T-helper 2 cell treated with Interferon-gamma antibody and Interleukin-4, amounts not matched to agents 100 ng/mL and 5 ng/mL, for 36 hours (primary cell): ENCODE results near the gene EP400. TPM values are rescaled to one million over a fixed set of nuclear protein-coding genes. Genes with fewer than 3 reads are reported as not detected.
"Not testable (repeated sequence)": the region's sequence is repeated elsewhere in the genome, so short reads cannot be mapped to it uniquely, and the experiment has no call there.

ENCODE experiments used
- intact Hi-C: fragments of 100-400 bp; cut with micrococcal nuclease; formaldehyde crosslinking; loops from one replicate; pipeline ENCODE4 v1.15.1; 2023
- total RNA-seq: library from RNA; stranded (reverse); gene quantifications from 2 replicates; pipeline ENCODE4 v1.2.3, GENCODE V29; 2022

The EP400 gene
- total RNA-seq, 1 donor from 2014 or later: 56.4 TPM

GRCh38 chr12:131948166-131948712 lies 1.5 kb upstream of the EP400 start:
- intact Hi-C loops: loop anchor here (10.0 kb wide), 1 partner anchor 1073 kb away; the partner anchor contains the start of gene RAN

- intact Hi-C loops: loop anchor here (1.0 to 10.0 kb wide), 3 partner anchors 20 to 1074 kb away; partner anchors contain the start of genes PUS1, RAN and ULK1
These were observed 870 bp upstream of the EP400 start for GRCh38 chr12:131948713-131949430.

- intact Hi-C loops: loop anchor here (5.0 kb wide), 1 partner anchor 193 kb away; no protein-coding TSS in a partner anchor
These were observed 606 bp downstream of the EP400 start for GRCh38 chr12:131950182-131950913.

GRCh38 chr12:131953810-131954209 lies 4.1 kb downstream of the EP400 start:
- intact Hi-C loops: loop anchor here (5.0 kb wide), 1 partner anchor 197 kb away; no protein-coding TSS in a partner anchor

GRCh38 chr12:131954460-131954859 lies 4.7 kb downstream of the EP400 start:
- intact Hi-C loops: loop anchor here (5.0 kb wide), 1 partner anchor 197 kb away; no protein-coding TSS in a partner anchor

- intact Hi-C loops: no loop called here
These were observed 9.4 kb downstream of the EP400 start for GRCh38 chr12:131959116-131959515.

GRCh38 chr12:131959641-131960589 lies 10.2 kb downstream of the EP400 start:
- intact Hi-C loops: no loop called here

- intact Hi-C loops: not testable (repeated sequence)
These were observed 11.0 kb downstream of the EP400 start for GRCh38 chr12:131960590-131961325.

GRCh38 chr12:131961328-131961727 lies 11.6 kb downstream of the EP400 start:
- intact Hi-C loops: not testable (repeated sequence)

- intact Hi-C loops: no loop called here
These were observed 12.3 kb downstream of the EP400 start for GRCh38 chr12:131962069-131962468.

GRCh38 chr12:131963381-131963780 lies 13.6 kb downstream of the EP400 start:
- intact Hi-C loops: no loop called here

- intact Hi-C loops: no loop called here
These were observed 15.3 kb downstream of the EP400 start for GRCh38 chr12:131965073-131965472.

GRCh38 chr12:131971226-131971625 lies 21.5 kb downstream of the EP400 start:
- intact Hi-C loops: no loop called here

GRCh38 chr12:131975228-131975627 lies 25.5 kb downstream of the EP400 start:
- intact Hi-C loops: no loop called here

- intact Hi-C loops: no loop called here
These were observed 29.9 kb downstream of the EP400 start for GRCh38 chr12:131979606-131980005.

GRCh38 chr12:131980263-131980662 lies 30.5 kb downstream of the EP400 start:
- intact Hi-C loops: no loop called here

GRCh38 chr12:131981388-131981787 lies 31.6 kb downstream of the EP400 start:
- intact Hi-C loops: no loop called here

GRCh38 chr12:131982041-131982440 lies 32.3 kb downstream of the EP400 start:
- intact Hi-C loops: no loop called here

- intact Hi-C loops: no loop called here
These were observed 33.3 kb downstream of the EP400 start for GRCh38 chr12:131983026-131983425.

GRCh38 chr12:131983554-131983953 lies 33.8 kb downstream of the EP400 start:
- intact Hi-C loops: no loop called here
